Endothelial cell (in vitro differentiated cells): ENCODE results near the gene SHCBP1L. TPM values are rescaled to one million over a fixed set of nuclear protein-coding genes. Genes with fewer than 3 reads are reported as not detected.

Experiments used
- DNase-seq: peaks from one replicate; pipeline ENCODE4 v3.0.0; 2021; ENCODE audit warnings: low spot score
- H3K27ac Mint-ChIP-seq: one replicate; pipeline ENCODE4 v1.8.0; 2021; ENCODE audit warnings: mixed read lengths, inconsistent platforms; ENCODE audit not compliant: unreplicated experiment
- H3K27me3 Mint-ChIP-seq: one replicate; pipeline ENCODE4 v1.8.0; 2021; ENCODE audit warnings: mild to moderate bottlenecking, moderate library complexity, mixed read lengths, inconsistent platforms; ENCODE audit not compliant: unreplicated experiment
- H3K36me3 Mint-ChIP-seq: one replicate; pipeline ENCODE4 v1.8.0; 2021; ENCODE audit warnings: mild to moderate bottlenecking, low read depth, mixed read lengths, inconsistent platforms; ENCODE audit not compliant: unreplicated experiment
- H3K4me1 Mint-ChIP-seq: one replicate; pipeline ENCODE4 v1.8.0; 2021; ENCODE audit warnings: mild to moderate bottlenecking, mixed read lengths, inconsistent platforms; ENCODE audit not compliant: unreplicated experiment
- H3K4me3 Mint-ChIP-seq: one replicate; pipeline ENCODE4 v1.8.0; 2021; ENCODE audit warnings: mild to moderate bottlenecking, mixed read lengths, inconsistent platforms; ENCODE audit not compliant: unreplicated experiment
- H3K9me3 Mint-ChIP-seq: one replicate; pipeline ENCODE4 v1.8.0; 2021; ENCODE audit warnings: mixed read lengths, inconsistent platforms; ENCODE audit not compliant: unreplicated experiment
- CTCF ChIP-seq: fragments of 200-600 bp; sonication (generic); IDR thresholded peaks from one replicate; pipeline ENCODE4 v1.5.0; 2021; ENCODE audit warnings: antibody characterized with exemption; ENCODE audit not compliant: unreplicated experiment
- total RNA-seq: library from RNA; stranded (reverse); fragmentation: NEBNext Ultra II Directional; extraction: Animal tissue kit (Norgen Biotek cat#: 25700); gene quantifications from one replicate; pipeline ENCODE4 v1.2.1, GENCODE V29; 2021; ENCODE audit not compliant: unreplicated experiment

SHCBP1L gene
- total RNA-seq, 1 donor from 2014 or later: not detected

- no peak overlapping the region for H3K27ac Mint-ChIP-seq
- H3K36me3 Mint-ChIP-seq: no peaks in the 10 kb centered on the region
- no peak overlapping the region for H3K4me3 Mint-ChIP-seq
- peaks cover 5% of the 10 kb centered on the region for H3K4me1 Mint-ChIP-seq
- H3K9me3 Mint-ChIP-seq: no peaks in the 10 kb centered on the region
- no peak for DNase-seq
- no peaks in the 10 kb centered on the region for H3K27me3 Mint-ChIP-seq
- no peak for TF ChIP-seq CTCF
Observed at GRCh38 chr1:182972231-182972630, 19.3 kb upstream of the SHCBP1L start.

DNA sequence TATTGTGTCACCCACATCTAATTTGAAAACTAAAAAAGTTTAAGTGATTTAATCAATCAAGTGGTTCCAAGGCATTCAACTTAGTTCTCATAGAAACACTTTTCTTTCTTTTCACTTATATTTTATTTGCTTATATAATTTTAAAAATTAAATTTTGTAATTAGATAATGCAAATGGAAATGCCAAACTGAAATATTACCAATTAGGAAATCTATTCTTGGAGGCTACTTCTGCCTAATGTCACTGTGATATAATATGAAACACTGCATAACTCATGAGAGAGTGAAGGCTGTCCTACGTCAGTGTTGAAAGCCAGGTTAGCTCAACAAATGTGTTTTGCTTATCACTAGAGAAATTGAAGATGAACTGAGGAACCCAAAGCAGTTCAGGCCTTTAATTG lies 18.3 kb upstream of the SHCBP1L start:
- H3K27ac Mint-ChIP-seq: no peak overlapping the region
- no peak for DNase-seq

GRCh38 chr1:182968836-182969734 lies 16.1 kb upstream of the SHCBP1L start:
- no peak for TF ChIP-seq CTCF
- no peak for DNase-seq
- H3K9me3 Mint-ChIP-seq: no peaks in the 10 kb centered on the region
- H3K27ac Mint-ChIP-seq: no peak overlapping the region
- peaks cover 5% of the 10 kb centered on the region for H3K4me1 Mint-ChIP-seq
- H3K4me3 Mint-ChIP-seq: no peak overlapping the region
- H3K36me3 Mint-ChIP-seq: no peaks in the 10 kb centered on the region
- H3K27me3 Mint-ChIP-seq: no peaks in the 10 kb centered on the region

More for the DNA sequence above, 18.3 kb upstream of the SHCBP1L start:
- no peak for TF ChIP-seq CTCF
- Mint-ChIP-seq H3K36me3 (no peaks in the 10 kb centered on the region), H3K27me3 (no peaks in the 10 kb centered on the region), H3K9me3 (no peaks in the 10 kb centered on the region), H3K4me1 (peaks cover 5% of the 10 kb centered on the region), H3K4me3 (no peak overlapping the region)

DNA sequence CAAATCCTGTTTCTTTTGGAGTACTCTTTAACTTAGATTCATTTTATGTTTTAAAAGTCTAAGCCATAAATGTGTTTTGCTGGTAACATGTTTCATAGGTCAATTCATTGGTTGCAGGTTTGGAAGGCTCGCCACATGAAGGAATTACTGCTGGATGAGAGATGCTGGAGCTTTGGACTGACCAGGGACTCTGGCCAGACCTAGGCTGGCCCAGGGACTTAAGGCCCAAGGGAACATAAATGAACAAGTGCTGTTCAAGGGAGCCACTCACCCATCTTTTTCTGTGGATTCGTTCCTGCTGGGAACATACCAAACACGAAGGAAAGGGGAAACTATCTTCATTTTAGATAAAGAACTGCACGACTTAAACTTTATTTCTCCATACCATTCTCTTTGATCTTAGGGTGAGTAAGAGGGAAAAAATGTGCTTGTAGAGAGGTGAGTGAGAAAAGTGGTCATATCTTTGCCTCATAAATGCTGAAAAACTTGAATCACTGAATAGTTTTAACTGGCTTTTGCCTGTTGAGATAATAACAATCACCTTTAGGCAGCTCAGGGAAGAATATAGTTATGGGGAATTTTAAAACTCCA lies 15.3 kb upstream of the SHCBP1L start:
- Mint-ChIP-seq H3K9me3 (no peaks in the 10 kb centered on the region), H3K4me3 (no peak overlapping the region), H3K27me3 (no peaks in the 10 kb centered on the region), H3K4me1 (peaks cover 5% of the 10 kb centered on the region), H3K27ac (no peak overlapping the region), H3K36me3 (no peaks in the 10 kb centered on the region)
- DNase-seq: no peak
- TF ChIP-seq CTCF: no peak

- no peaks in the 10 kb centered on the region for H3K9me3 Mint-ChIP-seq
- H3K4me3 Mint-ChIP-seq: no peak overlapping the region
- DNase-seq: no peak
- no peak overlapping the region for H3K27ac Mint-ChIP-seq
- H3K36me3 Mint-ChIP-seq: no peaks in the 10 kb centered on the region
- no peaks in the 10 kb centered on the region for H3K27me3 Mint-ChIP-seq
- no peak for TF ChIP-seq CTCF
- H3K4me1 Mint-ChIP-seq: peaks cover 10% of the 10 kb centered on the region
Observed at GRCh38 chr1:182965861-182966260, 12.9 kb upstream of the SHCBP1L start.
